ENCODE results near the gene RPS3A. TPM values are rescaled to one million over a fixed set of nuclear protein-coding genes. Genes with fewer than 3 reads are reported as not detected.
"Not testable (repeated sequence)": the region's sequence is repeated elsewhere in the genome, so short reads cannot be mapped to it uniquely, and the experiment has no call there.

Gene RPS3A
- total and polyA plus RNA-seq, 2 experiments from 2014 or later, result 943 to 1,990 TPM

GRCh38 chr4:151133311-151133710 is 33.9 kb downstream of the RPS3A start:
- Histone ChIP-seq H4K20me1 (ENCODE audit: insufficient read depth) (no peaks in the 10 kb centered on the region), H3K4me3 (no peak overlapping the region), H3K4me1 (ENCODE audit: insufficient read depth) (0 out of 2 replicates have a peak, but pooled peaks cover 7% of the 10 kb centered on the region), H3K9me2 (ENCODE audit: insufficient read depth) (no peaks in the 10 kb centered on the region), H3K9me3 (ENCODE audit: low read depth) (no peaks in the 10 kb centered on the region), H3K4me2 (ENCODE audit: unreplicated experiment) (no peak overlapping the region), H3K9ac (no peak overlapping the region), H3K27ac (no peak overlapping the region), H3F3A (ENCODE audit: insufficient read depth) (no peaks in the 10 kb centered on the region), H2AFZ (no peak overlapping the region), H3K79me2 (ENCODE audit: insufficient read depth) (no peaks in the 10 kb centered on the region), H3K27me3 (replicated peaks; ENCODE audit: insufficient read depth) (no peaks in the 10 kb centered on the region), H3K36me3 (ENCODE audit: low read depth) (peaks cover 32% of the 10 kb centered on the region)
- TF ChIP-seq EZH2phosphoT487 (IDR thresholded peaks at IDR 0.05; ENCODE audit: insufficient read depth, low read depth) (no peak), EZH2 (IDR thresholded peaks at IDR 0.05; ENCODE audit: insufficient read depth, poor library complexity, severe bottlenecking) (no peak)
- no peak for DNase-seq
- 91 to 93% methylated on average over 5 of the region's 5 CpGs for WGBS, 2 experiments (ENCODE audit: low coverage in 1 of 2, low lambda C conversion rate in 2 of 2, missing lambda C conversion rate in 2 of 2)
- in situ Hi-C loops (cut with MboI), result no loop called here

GRCh38 chr4:151136048-151136447 is 36.6 kb downstream of the RPS3A start:
- H3K9me3 ChIP-seq (ENCODE audit: low read depth); DNase-seq; H3K9me2 ChIP-seq (ENCODE audit: insufficient read depth); H3K27ac ChIP-seq; H3K4me3 ChIP-seq; H2AFZ ChIP-seq; in situ Hi-C loops (cut with MboI); H3K9ac ChIP-seq; H4K20me1 ChIP-seq (ENCODE audit: insufficient read depth); H3K4me2 ChIP-seq (ENCODE audit: unreplicated experiment); H3K79me2 ChIP-seq (ENCODE audit: insufficient read depth); H3K4me1 ChIP-seq (ENCODE audit: insufficient read depth); H3K27me3 ChIP-seq (replicated peaks; ENCODE audit: insufficient read depth); H3F3A ChIP-seq (ENCODE audit: insufficient read depth): not testable (repeated sequence)
- peaks cover 43% of the 10 kb centered on the region for H3K36me3 ChIP-seq (ENCODE audit: low read depth)
- WGBS, 2 experiments (ENCODE audit: low coverage in 1 of 2, low lambda C conversion rate in 2 of 2, missing lambda C conversion rate in 2 of 2), result 91 to 98% methylated on average over 3 of the region's 3 CpGs

GRCh38 chr4:151139814-151140213 is 40.4 kb downstream of the RPS3A start:
- in situ Hi-C loops (cut with MboI), result no loop called here
- H3K27me3 ChIP-seq (replicated peaks; ENCODE audit: insufficient read depth), result no peaks in the 10 kb centered on the region
- no peak overlapping the region for H3K4me2 ChIP-seq (ENCODE audit: unreplicated experiment)
- no peaks in the 10 kb centered on the region for H3K4me1 ChIP-seq (ENCODE audit: insufficient read depth)
- peaks cover 50% of the 10 kb centered on the region for H3K36me3 ChIP-seq (ENCODE audit: low read depth)
- no peaks in the 10 kb centered on the region for H4K20me1 ChIP-seq (ENCODE audit: insufficient read depth)
- no peaks in the 10 kb centered on the region for H3F3A ChIP-seq (ENCODE audit: insufficient read depth)
- no peaks in the 10 kb centered on the region for H3K79me2 ChIP-seq (ENCODE audit: insufficient read depth)
- no peak for DNase-seq
- no peaks in the 10 kb centered on the region for H3K9me3 ChIP-seq (ENCODE audit: low read depth)
- WGBS, 2 experiments (ENCODE audit: low coverage in 1 of 2, low lambda C conversion rate in 2 of 2, missing lambda C conversion rate in 2 of 2), result 100% methylated on average over 1 of the region's 1 CpG
- H3K4me3 ChIP-seq, result no peak overlapping the region
- no peak for TF ChIP-seq EZH2phosphoT487 (IDR thresholded peaks at IDR 0.05; ENCODE audit: insufficient read depth, low read depth)
- no peak for TF ChIP-seq EZH2 (IDR thresholded peaks at IDR 0.05; ENCODE audit: insufficient read depth, poor library complexity, severe bottlenecking)
- no peak overlapping the region for H3K27ac ChIP-seq
- H3K9ac ChIP-seq, result no peak overlapping the region
- H2AFZ ChIP-seq, result no peak overlapping the region
- no peaks in the 10 kb centered on the region for H3K9me2 ChIP-seq (ENCODE audit: insufficient read depth)

- H3K9ac ChIP-seq, result no peak overlapping the region
- 88 to 100% methylated on average over 1 of the region's 1 CpG for WGBS, 2 experiments (ENCODE audit: low coverage in 1 of 2, low lambda C conversion rate in 2 of 2, missing lambda C conversion rate in 2 of 2)
- in situ Hi-C loops (cut with MboI), result no loop called here
Measured at GRCh38 chr4:151142758-151143157, 43.3 kb downstream of the RPS3A start.

GRCh38 chr4:151143162-151143561 is 43.7 kb downstream of the RPS3A start:
- no peaks in the 10 kb centered on the region for H3K4me1 ChIP-seq (ENCODE audit: insufficient read depth)
- no peak overlapping the region for H2AFZ ChIP-seq
- no peaks in the 10 kb centered on the region for H3K27me3 ChIP-seq (replicated peaks; ENCODE audit: insufficient read depth)
- H4K20me1 ChIP-seq (ENCODE audit: insufficient read depth), result no peaks in the 10 kb centered on the region
- H3K9ac ChIP-seq, result no peak overlapping the region
- no peak overlapping the region for H3K27ac ChIP-seq
- no peak for DNase-seq
- TF ChIP-seq EZH2phosphoT487 (IDR thresholded peaks at IDR 0.05; ENCODE audit: insufficient read depth, low read depth) (no peak), EZH2 (IDR thresholded peaks at IDR 0.05; ENCODE audit: insufficient read depth, poor library complexity, severe bottlenecking) (no peak)
- H3K36me3 ChIP-seq (ENCODE audit: low read depth), result peaks cover 44% of the 10 kb centered on the region
- in situ Hi-C loops (cut with MboI), result no loop called here
- no peaks in the 10 kb centered on the region for H3K9me3 ChIP-seq (ENCODE audit: low read depth)
- no peak overlapping the region for H3K4me2 ChIP-seq (ENCODE audit: unreplicated experiment)
- no peaks in the 10 kb centered on the region for H3F3A ChIP-seq (ENCODE audit: insufficient read depth)
- H3K4me3 ChIP-seq, result no peak overlapping the region
- H3K9me2 ChIP-seq (ENCODE audit: insufficient read depth), result no peaks in the 10 kb centered on the region
- H3K79me2 ChIP-seq (ENCODE audit: insufficient read depth), result no peaks in the 10 kb centered on the region
- WGBS, 2 experiments (ENCODE audit: low coverage in 1 of 2, low lambda C conversion rate in 2 of 2, missing lambda C conversion rate in 2 of 2), result 93 to 95% methylated on average over 2 of the region's 2 CpGs

More at GRCh38 chr4:151142758-151143157, 43.3 kb downstream of the RPS3A start:
- Histone ChIP-seq H3K4me2 (ENCODE audit: unreplicated experiment) (no peak overlapping the region), H2AFZ (no peak overlapping the region), H3K36me3 (ENCODE audit: low read depth) (peaks cover 40% of the 10 kb centered on the region; the same call in 1 of the 2 replicates), H3K9me3 (ENCODE audit: low read depth) (no peaks in the 10 kb centered on the region), H3K4me1 (ENCODE audit: insufficient read depth) (no peaks in the 10 kb centered on the region), H4K20me1 (ENCODE audit: insufficient read depth) (no peaks in the 10 kb centered on the region), H3K27ac (no peak overlapping the region), H3K27me3 (replicated peaks; ENCODE audit: insufficient read depth) (no peaks in the 10 kb centered on the region), H3K4me3 (no peak overlapping the region), H3K9me2 (ENCODE audit: insufficient read depth) (no peaks in the 10 kb centered on the region), H3F3A (ENCODE audit: insufficient read depth) (no peaks in the 10 kb centered on the region), H3K79me2 (ENCODE audit: insufficient read depth) (no peaks in the 10 kb centered on the region)
- TF ChIP-seq EZH2 (IDR thresholded peaks at IDR 0.05; ENCODE audit: insufficient read depth, poor library complexity, severe bottlenecking), result no peak
- TF ChIP-seq EZH2phosphoT487 (IDR thresholded peaks at IDR 0.05; ENCODE audit: insufficient read depth, low read depth), result no peak
- DNase-seq, result no peak
